HG02943 (cell line): ENCODE data around the gene CPN2.

Experiments
- ATAC-seq: cut with Tn5 transposase; IDR thresholded peaks from one replicate; pipeline ENCODE4 v1.9.1; 2021; ENCODE audit warnings: mild to moderate bottlenecking, low read depth, moderate library complexity; ENCODE audit not compliant: unreplicated experiment

Gene CPN2

DNA sequence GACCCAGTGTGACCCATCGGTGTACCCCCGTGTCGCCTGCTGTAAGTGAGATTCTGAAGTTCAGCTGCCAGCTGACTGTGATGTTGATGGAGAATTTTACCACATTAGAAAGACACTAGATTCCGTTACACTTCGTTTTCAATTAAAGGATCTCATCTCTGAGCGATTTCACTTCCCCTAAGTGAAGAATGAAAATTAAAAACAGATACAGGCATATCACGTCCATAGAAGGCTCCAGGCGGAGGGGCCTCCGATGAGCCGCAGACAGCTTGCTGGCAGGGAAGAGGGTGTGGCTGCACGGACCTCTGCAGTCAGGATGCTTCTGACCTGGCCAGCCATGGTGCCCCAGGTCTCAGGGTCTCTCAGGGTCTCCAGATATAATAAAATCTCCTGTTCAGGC lies 6.6 kb upstream of the CPN2 start:
- ATAC-seq, result no peak

DNA sequence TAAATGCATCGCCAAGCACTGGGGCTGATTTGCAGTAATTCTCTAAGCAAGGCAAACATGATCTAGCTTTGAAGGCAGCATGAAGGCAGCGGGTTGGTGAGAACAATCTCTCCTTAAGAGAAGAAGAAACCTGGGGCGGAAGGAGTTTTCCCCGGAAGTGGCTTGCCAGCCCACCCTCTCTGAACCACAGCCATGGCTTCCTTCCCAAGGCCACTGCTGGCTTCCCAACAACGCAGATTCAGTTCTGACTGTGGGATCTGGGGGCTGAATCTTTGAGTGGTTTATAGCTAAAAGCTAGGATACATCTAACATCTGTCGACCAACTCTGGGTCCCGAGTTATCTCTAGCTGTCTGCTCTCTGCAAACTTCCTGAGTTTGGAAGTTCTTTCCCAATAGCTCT lies 4.3 kb upstream of the CPN2 start:
- no peak for ATAC-seq

DNA sequence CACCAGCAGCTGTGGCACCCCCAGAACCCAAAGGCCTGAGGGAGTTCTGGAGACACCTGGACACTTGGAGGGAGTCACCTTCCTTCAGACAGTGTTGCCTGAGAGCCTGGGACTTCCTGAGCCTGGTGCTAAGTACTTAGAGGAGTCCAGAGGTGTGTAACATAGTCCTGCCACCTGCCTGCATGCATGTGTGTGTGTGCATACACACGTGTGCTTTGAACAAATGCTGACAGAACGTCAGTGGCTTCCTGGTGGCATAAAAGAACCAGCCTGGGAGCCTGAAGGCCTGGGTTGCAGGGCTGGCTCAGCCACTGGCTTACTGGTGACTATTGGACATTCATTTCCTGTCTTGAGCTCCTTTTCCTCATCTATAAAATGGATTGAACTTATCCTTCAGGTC lies 3.2 kb upstream of the CPN2 start:
- ATAC-seq, result no peak

DNA sequence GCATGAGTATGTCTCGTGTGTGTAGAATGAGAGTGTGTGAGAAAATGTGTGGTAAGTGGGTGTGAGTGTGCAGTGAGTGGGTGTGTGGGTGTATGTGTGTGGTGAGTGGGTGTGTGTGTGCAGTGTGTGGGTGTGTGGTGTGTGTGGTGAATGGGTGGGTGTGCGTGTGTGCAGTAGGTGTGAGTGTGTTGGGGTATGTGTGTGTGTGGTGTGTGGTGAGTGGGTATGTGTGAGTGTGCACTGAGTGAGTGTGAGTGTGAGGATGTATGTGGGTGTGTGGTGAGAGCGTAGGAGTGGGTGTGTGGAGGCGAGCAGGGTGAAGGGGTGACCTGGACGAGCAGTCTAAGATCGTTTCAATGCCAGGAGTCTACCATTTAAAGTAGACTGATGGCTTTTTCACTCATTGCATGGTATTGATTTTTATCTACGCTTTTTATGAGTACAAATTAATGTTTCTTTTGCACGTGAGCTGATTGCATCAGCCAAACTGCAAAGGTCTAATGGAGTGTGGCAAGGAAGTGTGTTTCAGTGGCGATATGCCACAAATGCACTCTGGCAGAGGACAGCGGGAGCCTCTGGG lies 1.6 kb upstream of the CPN2 start:
- no peak for ATAC-seq

DNA sequence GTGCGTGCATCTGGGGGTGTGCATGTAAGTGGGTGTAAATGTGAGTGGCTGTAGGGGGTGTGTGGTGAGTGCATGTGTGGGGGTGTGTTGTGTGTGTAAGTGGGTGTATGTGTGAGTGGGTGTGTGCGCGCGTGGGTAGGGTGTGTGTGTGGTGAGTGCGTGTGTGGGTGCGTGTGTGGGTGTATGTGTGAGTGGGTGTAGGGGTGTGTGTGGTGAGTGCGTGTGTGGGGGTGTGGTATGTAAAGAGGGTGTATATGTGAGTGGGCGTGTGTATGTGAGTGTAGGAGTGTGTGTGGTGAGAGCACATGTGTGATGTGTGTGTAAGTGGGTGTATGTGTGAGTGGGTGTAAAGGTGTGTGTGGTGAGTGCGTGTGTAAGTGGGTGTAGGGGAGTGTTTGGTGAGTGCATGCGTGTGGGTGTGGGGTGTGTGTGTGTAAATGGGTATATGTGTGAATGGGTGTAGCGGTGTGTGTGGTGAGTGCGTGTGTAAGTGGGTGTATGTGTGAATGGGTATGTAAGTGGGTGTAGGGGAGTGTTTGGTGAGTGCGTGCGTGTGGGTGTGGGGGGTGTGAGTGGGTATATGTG lies 916 bp upstream of the CPN2 start:
- no peak for ATAC-seq

DNA sequence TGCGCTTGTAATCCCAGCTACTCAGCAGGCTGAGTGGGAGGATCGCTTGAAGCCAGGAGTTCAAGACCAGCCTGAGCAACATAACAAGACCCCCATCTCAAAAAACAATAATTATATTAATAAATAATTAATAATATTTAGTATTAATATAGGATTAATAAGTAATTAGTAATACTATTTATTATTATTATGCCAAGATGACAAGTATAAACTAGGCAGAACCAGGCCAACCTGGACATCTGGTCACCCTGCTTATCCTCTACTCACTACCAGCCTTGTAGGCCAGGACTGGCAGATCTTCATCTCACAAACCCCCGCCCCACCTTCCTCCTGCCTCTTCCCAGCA lies 429 bp downstream of the CPN2 start:
- no peak for ATAC-seq

DNA sequence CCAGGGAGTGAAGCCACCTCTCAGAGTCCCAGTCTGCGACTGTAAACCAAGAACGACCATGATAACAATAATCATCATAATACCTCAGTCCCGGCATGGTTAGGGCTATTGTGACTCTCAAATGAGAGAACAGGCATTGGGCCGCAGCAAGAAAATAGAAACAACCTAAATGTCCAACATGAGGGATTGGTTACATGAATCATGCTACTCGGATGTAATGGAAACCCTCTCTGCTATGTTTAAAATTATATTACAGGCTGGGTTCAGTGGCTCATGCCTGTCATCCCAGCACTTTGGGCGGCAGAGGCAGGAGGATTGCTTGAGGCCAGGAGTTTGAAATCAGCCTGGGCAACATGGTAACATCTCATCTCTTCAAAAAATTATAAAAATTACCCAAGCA lies 2.8 kb downstream of the CPN2 start:
- ATAC-seq, result no peak

DNA sequence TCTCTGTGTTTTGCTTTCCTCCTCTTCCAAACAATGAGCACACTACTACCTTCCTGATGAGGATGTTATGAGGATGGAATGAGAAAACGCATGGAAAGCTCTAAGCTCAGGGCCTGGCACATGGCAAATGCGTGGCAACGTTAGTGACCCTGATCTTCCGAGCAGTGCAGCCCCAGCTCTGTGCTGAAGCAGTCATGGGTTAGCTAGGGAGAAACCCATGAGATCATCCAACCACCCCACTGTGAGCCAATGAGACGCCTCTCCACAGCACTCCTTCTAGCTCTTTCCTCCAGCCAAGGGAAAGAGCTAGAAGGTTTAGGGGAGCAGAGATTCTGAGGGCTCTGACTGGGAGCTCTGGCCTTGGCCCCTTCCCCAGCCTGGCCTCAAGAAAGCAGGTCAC lies 4.5 kb downstream of the CPN2 start:
- ATAC-seq, result no peak

DNA sequence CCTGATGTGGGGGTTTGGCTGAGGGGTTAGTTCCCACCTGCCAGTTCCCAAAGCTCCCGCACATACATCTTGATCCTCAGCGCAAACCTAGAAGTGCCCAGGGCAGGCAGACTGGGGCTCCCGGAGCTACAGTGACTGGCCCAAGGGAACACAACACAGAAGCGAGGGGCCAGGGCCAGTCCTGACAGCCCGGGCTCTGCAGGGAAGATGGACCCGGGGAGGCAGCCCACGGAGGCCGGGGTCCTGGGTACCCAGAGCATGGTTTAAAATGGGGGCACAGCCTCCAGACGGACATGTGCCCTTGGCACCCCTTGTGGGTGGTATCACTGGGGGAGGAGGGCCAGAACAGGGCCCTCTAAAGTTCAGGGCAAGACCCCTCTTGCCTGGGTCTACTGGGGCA lies 5.1 kb downstream of the CPN2 start:
- no peak for ATAC-seq

DNA sequence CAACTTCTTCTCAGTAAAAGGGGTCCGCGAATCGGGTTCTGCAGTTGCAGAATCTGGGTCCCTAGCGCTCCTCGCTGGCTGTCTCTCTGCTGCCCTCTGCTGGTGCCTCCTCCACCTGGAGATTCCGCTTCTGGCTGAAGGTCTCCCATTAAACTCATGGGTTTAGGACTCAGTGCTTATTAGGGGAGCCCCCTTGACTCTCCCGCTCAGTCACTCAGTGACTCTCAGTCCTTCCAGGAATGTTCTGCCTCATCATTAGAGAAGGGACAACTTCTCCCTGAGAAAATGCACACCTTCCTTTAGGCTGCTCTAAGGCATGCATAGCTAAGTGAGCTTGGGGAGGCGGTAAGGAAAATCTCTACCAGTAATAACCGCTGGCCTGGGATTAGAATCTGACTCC lies 7.1 kb downstream of the CPN2 start:
- ATAC-seq, result no peak

DNA sequence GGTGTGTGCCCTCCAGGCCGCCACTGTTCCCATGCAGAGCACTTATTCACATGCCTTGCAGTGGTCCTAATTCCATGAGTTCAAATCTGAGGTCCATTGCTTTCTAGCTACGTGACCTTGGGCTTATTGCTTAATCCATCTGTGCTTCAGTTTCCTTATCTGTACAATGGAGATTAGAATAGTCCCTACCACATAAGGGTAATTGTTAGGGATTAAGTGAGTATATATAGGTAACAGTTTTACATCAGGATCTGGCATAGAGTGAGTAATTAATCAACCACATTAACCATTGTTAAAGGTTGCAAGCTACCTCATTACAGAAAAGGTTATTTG lies 7.6 kb downstream of the CPN2 start:
- no peak for ATAC-seq

DNA sequence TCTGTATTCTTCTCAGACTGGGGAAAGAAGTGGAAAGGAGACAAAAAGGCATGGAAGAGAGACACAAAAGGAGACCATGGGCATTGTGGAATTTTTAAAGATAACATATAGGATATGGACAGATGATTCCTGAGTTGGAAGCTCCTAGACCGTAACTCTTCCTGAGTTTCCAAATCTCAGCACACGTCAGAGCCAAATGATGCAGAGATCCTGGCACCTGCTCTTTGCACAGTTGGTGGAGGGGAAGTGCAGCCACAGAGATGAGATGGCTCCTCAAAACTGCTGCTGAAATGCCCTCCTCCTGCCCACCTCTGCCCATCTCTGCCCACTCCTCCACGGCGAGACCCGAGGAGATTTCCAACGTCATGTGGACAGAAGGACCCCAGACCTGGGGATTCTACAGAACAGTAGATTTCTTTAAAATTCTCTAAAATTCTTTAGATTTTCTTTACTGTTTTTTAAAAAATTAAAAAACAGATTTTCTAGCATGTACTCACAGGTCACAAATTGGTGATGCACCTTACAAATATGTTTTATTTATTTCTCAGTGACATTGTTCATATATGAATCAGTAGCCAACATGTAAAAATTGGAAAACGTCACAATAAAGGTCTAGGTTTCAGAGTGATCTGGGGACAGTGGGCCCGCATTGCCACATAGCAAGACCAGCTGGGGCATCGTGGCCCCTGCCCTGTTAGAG lies 8.1 kb downstream of the CPN2 start:
- ATAC-seq, result no peak

DNA sequence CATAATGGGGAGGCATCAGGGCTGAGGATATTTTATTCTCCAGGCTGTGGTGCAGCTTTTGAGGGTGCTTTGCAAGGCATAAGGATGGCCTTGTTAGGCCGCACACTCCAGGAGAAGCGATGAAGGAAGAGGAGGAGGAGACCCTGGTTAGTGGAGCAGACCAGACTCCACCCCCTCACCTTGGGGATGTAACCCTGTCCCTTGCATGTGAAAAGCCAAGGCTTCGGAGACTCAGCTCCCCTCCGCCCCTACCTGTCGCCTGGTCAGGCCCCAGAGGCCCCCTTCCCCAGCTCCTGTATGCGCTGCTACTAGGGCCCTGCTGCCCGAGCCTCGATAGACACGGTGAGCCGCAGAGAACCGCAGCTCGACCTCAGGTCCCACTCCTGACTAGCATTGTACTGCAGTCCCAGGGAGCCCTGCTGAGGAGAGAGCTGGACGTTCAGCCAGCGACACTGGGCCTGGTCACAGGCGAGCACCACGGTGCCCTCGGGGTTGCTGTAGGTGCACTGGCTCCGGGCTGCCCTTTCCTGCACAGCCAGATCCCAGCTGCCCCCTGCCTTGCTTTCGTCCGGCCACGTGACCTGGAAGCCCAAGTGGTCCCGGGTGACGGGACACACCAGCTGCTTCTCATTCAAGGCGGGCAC lies 10.2 kb downstream of the CPN2 start:
- ATAC-seq, result no peak

DNA sequence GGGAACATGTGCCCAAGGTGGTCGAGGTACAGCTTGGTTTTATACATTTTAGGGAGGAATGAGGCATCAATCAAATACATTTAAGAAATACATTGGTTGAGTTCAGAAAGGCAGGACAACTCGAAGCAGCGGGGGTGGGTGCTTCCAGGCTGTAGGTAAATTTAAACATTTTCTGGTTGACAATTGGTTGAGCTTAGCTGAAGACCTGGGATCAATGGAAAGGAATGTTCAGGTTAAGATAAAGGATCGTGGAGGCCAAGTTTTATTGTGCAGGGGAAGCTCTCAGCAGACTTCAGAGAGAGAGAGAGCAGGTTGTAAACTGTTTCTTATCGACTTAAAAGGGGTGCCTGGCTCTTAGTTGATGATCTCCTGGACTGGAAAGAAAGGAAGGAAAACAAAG lies 11.3 kb downstream of the CPN2 start:
- ATAC-seq, result no peak

DNA sequence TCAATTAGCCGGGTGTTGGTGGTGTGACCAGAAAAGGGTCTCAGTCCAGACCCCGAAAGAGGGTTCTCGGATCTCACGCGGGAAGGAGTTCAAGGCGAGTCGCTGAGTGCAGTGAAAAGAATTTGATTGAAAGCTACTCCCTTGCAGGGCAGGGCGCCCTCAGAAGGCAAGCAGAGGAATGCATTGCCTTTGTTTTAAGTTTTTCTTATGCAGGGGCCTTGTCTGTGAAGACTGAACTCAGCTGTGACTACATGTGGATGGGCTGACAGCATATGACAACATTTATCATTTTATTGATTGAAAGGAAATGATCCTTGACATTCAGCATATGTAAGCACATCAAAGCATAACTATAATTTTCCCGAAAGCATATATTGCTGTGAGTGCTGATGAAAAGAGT lies 11.8 kb downstream of the CPN2 start:
- ATAC-seq, result no peak

DNA sequence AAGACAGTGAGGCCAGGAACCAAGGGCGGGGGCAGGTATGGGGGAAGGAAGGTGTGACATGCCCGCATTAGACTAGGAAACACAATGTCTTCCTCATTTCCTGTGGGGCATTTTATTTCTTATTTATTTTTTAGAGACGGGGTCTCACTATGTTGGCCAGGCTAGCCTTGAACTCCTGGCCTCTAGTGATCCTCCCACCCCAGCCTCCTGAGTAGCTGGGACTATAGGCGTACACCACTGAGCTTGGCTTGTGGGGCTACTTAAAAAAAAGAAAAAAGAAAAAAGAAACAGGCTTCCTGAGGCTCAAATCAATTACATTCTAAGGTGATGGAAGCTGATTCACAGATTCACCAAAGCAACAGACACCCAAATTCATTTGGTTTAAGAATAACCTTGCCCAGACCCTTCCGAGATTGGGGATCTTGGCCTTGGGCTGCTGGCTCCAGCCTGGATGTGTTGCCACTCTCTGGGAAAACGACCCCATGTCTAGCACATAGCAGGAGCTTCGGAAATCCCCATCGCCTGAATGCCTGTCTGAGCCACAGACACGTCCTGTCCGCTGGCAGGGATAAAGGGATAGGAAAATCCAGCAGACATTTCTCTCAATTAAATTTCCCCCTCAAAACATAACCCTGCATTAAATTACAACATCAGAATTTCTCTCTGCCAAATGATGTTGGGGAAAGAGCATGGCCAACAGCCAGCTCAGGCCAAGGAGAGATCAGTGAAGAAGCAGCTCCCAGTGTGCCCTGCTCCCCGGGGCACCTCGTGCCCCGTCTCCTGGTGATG lies 13.0 kb downstream of the CPN2 start:
- no peak for ATAC-seq

DNA sequence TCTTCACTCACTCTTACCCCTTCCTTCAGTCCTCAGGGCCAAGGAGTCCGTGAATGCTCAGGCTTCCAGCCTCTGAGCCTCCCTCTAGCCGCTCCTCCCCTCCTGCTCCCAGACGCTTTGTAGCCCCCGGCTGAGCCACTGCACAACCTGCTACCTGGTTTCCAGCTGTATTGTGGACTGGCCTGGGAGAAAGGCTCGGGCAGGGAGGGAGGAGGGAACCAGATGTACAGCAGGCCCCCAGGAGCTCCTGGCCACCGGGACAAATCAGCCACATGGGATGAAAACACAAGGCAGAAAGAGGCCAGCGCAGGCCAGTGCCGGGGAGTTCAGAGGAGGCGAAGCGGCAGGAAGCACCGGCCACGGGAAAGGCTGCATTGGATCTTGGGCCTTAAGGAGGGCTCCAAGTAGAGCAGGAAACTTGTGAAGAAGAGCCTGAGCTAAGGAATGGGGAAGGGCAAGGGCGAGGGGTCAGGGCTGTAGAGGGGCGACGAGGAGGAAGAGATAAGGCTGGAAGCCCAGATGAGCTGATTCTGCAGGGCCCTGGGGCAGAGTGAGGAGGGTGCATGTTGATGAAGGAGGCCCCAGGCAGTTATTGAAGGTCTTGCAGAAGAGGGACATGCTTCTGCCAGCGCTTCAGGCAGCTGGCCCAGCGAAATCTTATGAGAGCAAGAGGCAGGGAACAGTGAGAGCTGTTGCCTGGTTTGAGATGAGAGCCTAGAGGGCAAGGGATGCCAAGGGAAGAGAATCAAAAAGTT lies 14.3 kb downstream of the CPN2 start:
- ATAC-seq, result no peak

DNA sequence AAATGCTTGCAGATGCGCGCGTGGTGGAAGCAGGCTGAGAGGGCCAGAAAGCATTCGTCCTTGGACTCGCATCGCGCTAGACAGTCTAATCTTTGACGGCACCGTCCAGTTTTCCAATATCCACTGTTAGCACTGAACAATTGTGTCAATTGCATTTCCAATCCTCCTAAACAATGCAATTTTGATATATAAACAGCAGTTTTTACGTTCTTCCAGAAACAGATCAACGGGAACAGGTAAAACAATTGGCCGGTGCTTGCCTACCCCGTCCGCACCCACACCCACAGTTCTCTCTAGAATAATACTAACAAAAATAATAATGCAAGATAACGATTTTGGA lies 17.2 kb downstream of the CPN2 start:
- no peak for ATAC-seq

DNA sequence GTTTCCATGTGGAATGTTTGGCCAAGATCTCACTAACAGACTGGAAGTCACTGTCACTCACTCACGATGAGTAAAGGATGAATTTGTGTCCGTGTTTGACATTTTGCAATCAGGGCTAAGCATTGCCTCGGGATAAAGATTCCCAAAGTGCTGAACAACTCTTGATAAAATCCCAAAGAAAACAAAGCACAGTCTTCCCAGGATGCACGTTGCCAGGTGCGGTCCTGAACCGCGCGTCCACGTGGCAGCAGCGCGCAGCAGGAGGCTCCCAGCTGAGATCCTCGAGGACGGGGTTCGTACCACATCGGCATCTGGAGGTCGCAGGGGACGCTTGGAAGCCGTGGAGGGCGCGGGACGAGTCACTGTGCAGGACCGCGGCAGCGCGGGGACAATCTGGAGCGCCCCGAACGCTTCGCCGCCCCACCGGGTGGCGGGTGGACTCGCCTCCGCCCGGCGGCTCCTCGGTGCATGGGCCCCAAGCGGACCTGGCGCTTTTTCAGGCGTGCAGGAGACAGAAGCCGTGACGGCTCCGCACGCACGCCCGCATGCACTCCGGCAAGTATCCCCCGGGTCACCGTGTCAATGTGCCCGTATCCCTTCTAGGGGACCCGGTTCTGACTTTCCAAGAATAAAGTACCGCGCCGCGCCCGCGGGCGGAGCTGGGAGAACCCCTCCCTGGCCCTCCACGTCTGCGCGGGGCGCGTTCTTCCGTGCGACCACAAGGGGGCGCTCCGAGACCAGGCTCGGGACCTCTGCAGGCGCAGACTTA lies 17.7 kb downstream of the CPN2 start:
- peak; percentile 81 for ATAC-seq

DNA sequence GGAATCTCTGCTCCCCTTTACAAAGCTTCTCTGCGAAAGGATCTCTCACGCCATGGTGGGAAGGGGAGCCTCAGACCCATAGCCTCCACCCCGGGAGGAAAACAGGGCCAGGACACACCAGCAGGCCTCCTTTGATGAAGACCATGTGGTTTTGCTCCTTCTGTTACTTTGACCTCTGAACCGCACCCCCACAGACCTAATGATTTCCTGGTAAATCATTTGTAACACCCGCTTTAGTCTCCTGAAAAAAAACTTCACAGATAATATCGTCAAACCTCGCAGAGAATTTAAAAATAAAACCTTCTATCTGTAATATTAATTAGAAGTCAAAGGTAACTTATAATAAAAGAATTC lies 18.3 kb downstream of the CPN2 start:
- no peak for ATAC-seq
